OCI-LY1 (cell line): ENCODE measurements around the gene EIF5A.
A peak's percentile ranks its signal among the peaks of the same experiment; 100 is the strongest.

Source experiments
- H2AFZ ChIP-seq: fragments of 200-600 bp; sonication (generic), shearing (Covaris generic); 2 replicates; pipeline ENCODE4 v1.6.0; 2014; ENCODE audit warnings: antibody characterized with exemption, mild to moderate bottlenecking, low read length
- H3F3A ChIP-seq: fragments of 200-600 bp; sonication (generic), shearing (Covaris generic); 2 replicates; pipeline ENCODE4 v1.6.0; 2014; ENCODE audit warnings: mild to moderate bottlenecking, antibody characterized with exemption, low read length, moderate library complexity; ENCODE audit not compliant: insufficient read depth
- H3K27ac ChIP-seq: fragments of 200-600 bp; sonication (generic); 2 replicates; pipeline ENCODE4 v1.5.1; 2014; ENCODE audit warnings: low read length, mixed run types, mild to moderate bottlenecking, low read depth; ENCODE audit not compliant: poor library complexity, severe bottlenecking
- H3K27me3 ChIP-seq: fragments of 200-600 bp; sonication (generic); 2 replicates; pipeline ENCODE4 v1.6.0; 2014; ENCODE audit warnings: antibody characterized with exemption, mild to moderate bottlenecking, low read length, moderate library complexity; ENCODE audit not compliant: insufficient read depth
- H3K36me3 ChIP-seq: fragments of 200-600 bp; sonication (generic); 2 replicates; pipeline ENCODE4 v1.6.1; 2014; ENCODE audit warnings: mild to moderate bottlenecking, antibody characterized with exemption, low read length, moderate library complexity, mixed read lengths; ENCODE audit not compliant: insufficient read depth
- H3K4me1 ChIP-seq: fragments of 200-600 bp; sonication (generic); 2 replicates; pipeline ENCODE4 v1.5.1; 2014; ENCODE audit warnings: mild to moderate bottlenecking, low read length, moderate library complexity; ENCODE audit not compliant: insufficient read depth, severe bottlenecking
- H3K4me2 ChIP-seq: fragments of 200-600 bp; sonication (generic), shearing (Covaris generic); 2 replicates; pipeline ENCODE4 v1.6.1; 2014; ENCODE audit warnings: low read length
- H3K4me3 ChIP-seq: fragments of 200-600 bp; sonication (generic); 2 replicates; pipeline ENCODE4 v1.5.1; 2014; ENCODE audit warnings: low read length, low read depth, mild to moderate bottlenecking, mixed read lengths; ENCODE audit not compliant: poor library complexity, severe bottlenecking
- H3K79me2 ChIP-seq: fragments of 200-600 bp; shearing (Covaris generic); 2 replicates; pipeline ENCODE4 v1.6.1; 2016; ENCODE audit warnings: mixed run types, low read length, mixed read lengths; ENCODE audit not compliant: insufficient read depth
- H3K9ac ChIP-seq: fragments of 200-600 bp; sonication (generic), shearing (Covaris generic); 2 replicates; pipeline ENCODE4 v1.6.1; 2014; ENCODE audit warnings: mild to moderate bottlenecking, low read length, mixed read lengths
- H3K9me2 ChIP-seq: fragments of 200-600 bp; sonication (generic), shearing (Covaris generic); 2 replicates; pipeline ENCODE4 v1.6.1; 2014; ENCODE audit warnings: low read depth, mild to moderate bottlenecking, low read length, mixed read lengths
- H3K9me3 ChIP-seq: fragments of 200-600 bp; shearing (Covaris generic); 2 replicates; pipeline ENCODE4 v1.6.1; 2014; ENCODE audit warnings: low read length, mixed read lengths
- H4K20me1 ChIP-seq: fragments of 200-600 bp; sonication (generic), shearing (Covaris generic); 2 replicates; pipeline ENCODE4 v1.6.0; 2016; ENCODE audit warnings: mild to moderate bottlenecking, low read length; ENCODE audit not compliant: insufficient read depth
- EZH2 ChIP-seq: fragments of 200-600 bp; sonication (generic), shearing (Covaris generic); IDR thresholded peaks from 2 replicates; pipeline ENCODE4 v1.8.0; 2017; ENCODE audit warnings: borderline replicate concordance, mixed run types, mild to moderate bottlenecking, antibody characterized with exemption, low read length, moderate library complexity, mixed read lengths
- TF ChIP-seq, protein P1 (sequence below): fragments of 200-600 bp; sonication (generic), shearing (Covaris generic); IDR thresholded peaks from 2 replicates; pipeline ENCODE4 v1.5.1; 2017; ENCODE audit warnings: mild to moderate bottlenecking, antibody characterized with exemption, low read length, moderate library complexity, mixed read lengths

EIF5A gene

GRCh38 chr17:7346761-7347614 lies 39.6 kb downstream of the EIF5A start:
- Histone ChIP-seq H3K9me3 (no peaks in the 10 kb centered on the region), H3K79me2 (no peaks in the 10 kb centered on the region), H3K9ac (no peak overlapping the region), H2AFZ (no peak overlapping the region), H3K36me3 (peaks cover 30% of the 10 kb centered on the region; the same call in 1 of the 2 replicates), H3F3A (peaks cover 5% of the 10 kb centered on the region; the same call in 1 of the 2 replicates), H4K20me1 (no peaks in the 10 kb centered on the region), H3K4me1 (peaks cover 24% of the 10 kb centered on the region), H3K9me2 (no peaks in the 10 kb centered on the region), H3K4me3 (no peak overlapping the region), H3K27ac (no peak overlapping the region), H3K27me3 (no peaks in the 10 kb centered on the region), H3K4me2 (no peak overlapping the region)
- TF ChIP-seq EZH2, result no peak
- TF ChIP-seq, protein P1, sequence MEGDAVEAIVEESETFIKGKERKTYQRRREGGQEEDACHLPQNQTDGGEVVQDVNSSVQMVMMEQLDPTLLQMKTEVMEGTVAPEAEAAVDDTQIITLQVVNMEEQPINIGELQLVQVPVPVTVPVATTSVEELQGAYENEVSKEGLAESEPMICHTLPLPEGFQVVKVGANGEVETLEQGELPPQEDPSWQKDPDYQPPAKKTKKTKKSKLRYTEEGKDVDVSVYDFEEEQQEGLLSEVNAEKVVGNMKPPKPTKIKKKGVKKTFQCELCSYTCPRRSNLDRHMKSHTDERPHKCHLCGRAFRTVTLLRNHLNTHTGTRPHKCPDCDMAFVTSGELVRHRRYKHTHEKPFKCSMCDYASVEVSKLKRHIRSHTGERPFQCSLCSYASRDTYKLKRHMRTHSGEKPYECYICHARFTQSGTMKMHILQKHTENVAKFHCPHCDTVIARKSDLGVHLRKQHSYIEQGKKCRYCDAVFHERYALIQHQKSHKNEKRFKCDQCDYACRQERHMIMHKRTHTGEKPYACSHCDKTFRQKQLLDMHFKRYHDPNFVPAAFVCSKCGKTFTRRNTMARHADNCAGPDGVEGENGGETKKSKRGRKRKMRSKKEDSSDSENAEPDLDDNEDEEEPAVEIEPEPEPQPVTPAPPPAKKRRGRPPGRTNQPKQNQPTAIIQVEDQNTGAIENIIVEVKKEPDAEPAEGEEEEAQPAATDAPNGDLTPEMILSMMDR, result no peak

DNA sequence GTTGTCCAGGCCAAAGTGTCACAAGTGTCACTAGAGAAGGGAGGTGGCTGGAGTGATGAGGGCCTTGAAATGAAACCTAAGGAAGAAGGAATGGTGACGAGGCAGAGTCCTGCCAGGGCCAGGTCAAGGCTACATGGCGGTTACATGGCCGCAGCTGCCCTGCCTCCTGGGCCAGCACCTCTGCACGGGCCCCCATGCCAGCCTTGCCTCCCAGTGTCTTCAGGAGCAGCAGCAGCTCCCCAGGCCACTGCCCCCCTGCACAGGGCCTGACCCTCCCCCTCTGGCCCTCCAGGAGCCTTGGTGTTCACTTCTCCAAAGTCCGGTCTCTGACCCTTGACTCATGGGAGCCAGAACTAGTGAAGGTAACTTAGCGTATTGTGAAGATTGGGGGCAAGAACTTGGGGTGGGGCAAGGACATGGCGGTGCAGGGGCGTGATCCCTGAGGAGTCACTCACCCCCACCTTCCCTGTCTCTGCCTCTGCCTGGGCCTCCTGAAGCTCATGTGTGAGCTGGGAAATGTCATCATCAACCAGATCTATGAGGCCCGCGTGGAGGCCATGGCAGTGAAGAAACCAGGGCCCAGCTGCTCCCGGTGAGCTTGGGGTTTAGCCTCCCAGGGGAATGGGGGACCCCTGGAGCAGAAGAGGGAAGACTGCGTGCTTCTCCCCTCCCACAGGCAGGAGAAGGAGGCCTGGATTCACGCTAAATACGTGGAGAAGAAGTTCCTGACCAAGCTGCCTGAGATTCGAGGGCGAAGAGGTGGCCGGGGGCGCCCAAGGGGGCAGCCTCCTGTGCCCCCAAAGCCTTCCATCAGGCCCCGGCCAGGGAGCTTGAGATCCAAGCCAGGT lies 40.4 kb downstream of the EIF5A start:
- Histone ChIP-seq H2AFZ (no peak overlapping the region), H3K4me3 (no peak overlapping the region), H3K9ac (no peak overlapping the region), H3K27ac (no peak overlapping the region), H3K36me3 (peaks cover 25% of the 10 kb centered on the region; the same call in 1 of the 2 replicates), H3K79me2 (no peaks in the 10 kb centered on the region), H3K9me2 (no peaks in the 10 kb centered on the region), H3F3A (peaks cover 5% of the 10 kb centered on the region; the same call in 1 of the 2 replicates), H3K4me2 (no peak overlapping the region), H3K9me3 (no peaks in the 10 kb centered on the region), H3K27me3 (no peaks in the 10 kb centered on the region), H3K4me1 (peaks cover 32% of the 10 kb centered on the region), H4K20me1 (no peaks in the 10 kb centered on the region)
- TF ChIP-seq, protein P1, result no peak
- TF ChIP-seq EZH2, result no peak

DNA sequence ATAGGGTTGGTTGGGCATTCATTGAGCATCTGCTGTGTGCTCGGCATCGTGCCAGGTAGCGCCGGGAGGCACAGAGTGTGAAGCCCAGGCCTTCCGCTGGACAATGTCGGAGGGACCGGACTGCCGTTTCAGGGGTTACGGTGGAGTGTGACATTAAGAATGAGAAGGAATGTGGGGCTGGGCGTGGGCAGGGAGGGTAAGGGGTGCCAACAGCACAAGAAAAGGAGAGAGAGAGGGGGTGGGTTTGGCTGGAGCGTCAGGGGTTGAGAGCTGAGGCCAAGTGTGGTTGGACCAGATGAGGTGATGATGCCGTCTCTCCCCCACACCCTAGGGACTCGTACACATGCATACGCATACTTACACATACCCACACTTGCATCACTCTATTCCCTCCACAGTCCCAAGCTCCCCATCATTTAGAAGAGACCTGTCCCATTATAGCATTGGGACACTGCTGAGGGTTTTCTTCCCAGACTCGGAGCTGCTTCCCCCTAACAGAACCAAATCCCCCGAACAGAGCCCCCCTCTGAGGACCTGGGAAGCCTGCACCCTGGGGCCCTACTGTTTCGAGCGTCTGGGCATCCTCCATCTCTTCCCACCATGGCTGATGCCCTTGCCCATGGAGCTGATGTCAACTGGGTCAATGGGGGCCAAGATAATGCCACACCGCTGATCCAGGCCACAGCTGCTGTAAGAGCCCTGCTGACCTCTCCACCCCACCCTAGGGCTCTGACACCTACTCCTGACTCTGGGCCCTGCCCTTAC lies 41.2 kb downstream of the EIF5A start:
- Histone ChIP-seq H4K20me1 (no peaks in the 10 kb centered on the region), H3K36me3 (peaks cover 23% of the 10 kb centered on the region; the same call in 1 of the 2 replicates), H3K27me3 (no peaks in the 10 kb centered on the region), H3K9me3 (no peaks in the 10 kb centered on the region), H3K27ac (peak overlapping the region; percentile 33), H3K4me3 (no peak overlapping the region), H3K79me2 (no peaks in the 10 kb centered on the region), H3K9me2 (no peaks in the 10 kb centered on the region), H3K4me2 (no peak overlapping the region), H3F3A (peaks cover 5% of the 10 kb centered on the region; the same call in 1 of the 2 replicates), H2AFZ (no peak overlapping the region), H3K9ac (no peak overlapping the region), H3K4me1 (peaks cover 33% of the 10 kb centered on the region)
- TF ChIP-seq, protein P1, result no peak
- TF ChIP-seq EZH2, result no peak
